ENCODE measurements around the gene ADRA2C.

DNA sequence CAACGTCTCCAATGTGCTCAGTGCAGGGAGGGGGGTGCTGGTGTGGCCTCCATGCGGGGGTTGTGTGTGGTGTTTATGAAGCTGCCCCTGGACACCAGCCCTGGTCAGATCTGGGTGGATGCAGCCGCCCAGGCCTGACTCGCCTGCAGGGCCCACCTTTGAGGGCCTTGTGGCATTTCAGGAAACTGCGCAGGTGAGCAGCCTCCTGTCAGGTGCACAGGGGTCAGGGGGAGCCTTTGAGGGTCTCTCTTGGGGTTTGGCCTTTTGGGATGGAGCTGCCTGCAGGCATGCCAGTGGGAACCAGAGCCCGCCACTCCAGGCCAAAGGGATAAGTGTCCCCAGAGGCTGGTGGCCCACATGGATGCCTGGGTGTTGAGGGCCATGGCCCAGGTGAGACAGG, 45.4 kb downstream of the ADRA2C start:
- TF ChIP-seq, protein P1, sequence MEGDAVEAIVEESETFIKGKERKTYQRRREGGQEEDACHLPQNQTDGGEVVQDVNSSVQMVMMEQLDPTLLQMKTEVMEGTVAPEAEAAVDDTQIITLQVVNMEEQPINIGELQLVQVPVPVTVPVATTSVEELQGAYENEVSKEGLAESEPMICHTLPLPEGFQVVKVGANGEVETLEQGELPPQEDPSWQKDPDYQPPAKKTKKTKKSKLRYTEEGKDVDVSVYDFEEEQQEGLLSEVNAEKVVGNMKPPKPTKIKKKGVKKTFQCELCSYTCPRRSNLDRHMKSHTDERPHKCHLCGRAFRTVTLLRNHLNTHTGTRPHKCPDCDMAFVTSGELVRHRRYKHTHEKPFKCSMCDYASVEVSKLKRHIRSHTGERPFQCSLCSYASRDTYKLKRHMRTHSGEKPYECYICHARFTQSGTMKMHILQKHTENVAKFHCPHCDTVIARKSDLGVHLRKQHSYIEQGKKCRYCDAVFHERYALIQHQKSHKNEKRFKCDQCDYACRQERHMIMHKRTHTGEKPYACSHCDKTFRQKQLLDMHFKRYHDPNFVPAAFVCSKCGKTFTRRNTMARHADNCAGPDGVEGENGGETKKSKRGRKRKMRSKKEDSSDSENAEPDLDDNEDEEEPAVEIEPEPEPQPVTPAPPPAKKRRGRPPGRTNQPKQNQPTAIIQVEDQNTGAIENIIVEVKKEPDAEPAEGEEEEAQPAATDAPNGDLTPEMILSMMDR (IDR thresholded peaks at IDR 0.05; ENCODE audit: poor library complexity, severe bottlenecking) = no peak
- TF ChIP-seq POLR2AphosphoS5 (IDR thresholded peaks at IDR 0.05) (no peak), EP300 (conservative IDR thresholded peaks at IDR 0.05; ENCODE audit: poor library complexity, severe bottlenecking) (no peak)

Data from neural cell (in vitro differentiated cells).